BLaER1 (cell line): ENCODE data around the gene AP3B1.
"Not testable (repeated sequence)": the region's sequence is repeated elsewhere in the genome, so short reads cannot be mapped to it uniquely, and the experiment has no call there.

Source experiments
- H3K27ac ChIP-seq: shearing (Covaris generic); formaldehyde crosslinking; 2 replicates; pipeline ENCODE4 v1.8.1; 2022
- H3K27me3 ChIP-seq: shearing (Covaris generic); formaldehyde crosslinking; 2 replicates; pipeline ENCODE4 v1.8.1; 2022
- H3K36me3 ChIP-seq: shearing (Covaris generic); formaldehyde crosslinking; 2 replicates; pipeline ENCODE4 v1.8.1; 2022
- H3K4me1 ChIP-seq: shearing (Covaris generic); formaldehyde crosslinking; 2 replicates; pipeline ENCODE4 v1.8.1; 2022
- H3K4me2 ChIP-seq: shearing (Covaris generic); formaldehyde crosslinking; 2 replicates; pipeline ENCODE4 v1.8.1; 2022
- H3K4me3 ChIP-seq: shearing (Covaris generic); formaldehyde crosslinking; 2 replicates; pipeline ENCODE4 v1.8.1; 2022
- H3K9ac ChIP-seq: shearing (Covaris generic); formaldehyde crosslinking; 2 replicates; pipeline ENCODE4 v1.8.1; 2022
- H3K9me3 ChIP-seq: shearing (Covaris generic); formaldehyde crosslinking; 2 replicates; pipeline ENCODE4 v1.8.1; 2022
- H4K20me1 ChIP-seq: shearing (Covaris generic); formaldehyde crosslinking; 2 replicates; pipeline ENCODE4 v1.8.1; 2022
- Cebpa-rat ChIP-seq: shearing (Covaris generic); IDR thresholded peaks from 2 replicates; pipeline ENCODE4 v1.8.1; 2022

AP3B1 gene

GRCh38 chr5:78095125-78095524 lies 199.4 kb downstream of the AP3B1 start:
- H3K9me3 ChIP-seq, result peaks cover 25% of the 10 kb centered on the region
- TF ChIP-seq Cebpa-rat, result no peak
- no peak overlapping the region for H3K4me3 ChIP-seq
- H3K4me1 ChIP-seq, result no peaks in the 10 kb centered on the region
- H3K27ac ChIP-seq, result no peak overlapping the region
- H3K4me2 ChIP-seq, result no peak overlapping the region
- H3K36me3 ChIP-seq, result peaks cover 53% of the 10 kb centered on the region
- H3K9ac ChIP-seq, result no peak overlapping the region
- no peaks in the 10 kb centered on the region for H4K20me1 ChIP-seq
- H3K27me3 ChIP-seq, result no peaks in the 10 kb centered on the region

- no peak for TF ChIP-seq Cebpa-rat
- Histone ChIP-seq H3K36me3 (peaks cover 53% of the 10 kb centered on the region), H3K27ac (no peak overlapping the region), H3K9me3 (no peaks in the 10 kb centered on the region), H4K20me1 (no peaks in the 10 kb centered on the region), H3K4me3 (no peak overlapping the region), H3K27me3 (no peaks in the 10 kb centered on the region), H3K4me2 (no peak overlapping the region), H3K4me1 (no peaks in the 10 kb centered on the region), H3K9ac (no peak overlapping the region)
These were observed 204.5 kb downstream of the AP3B1 start for GRCh38 chr5:78090002-78090401.

GRCh38 chr5:78078858-78079257 lies 215.6 kb downstream of the AP3B1 start:
- no peaks in the 10 kb centered on the region for H3K27me3 ChIP-seq
- no peak overlapping the region for H3K27ac ChIP-seq
- no peak overlapping the region for H3K9ac ChIP-seq
- no peaks in the 10 kb centered on the region for H4K20me1 ChIP-seq
- no peaks in the 10 kb centered on the region for H3K4me1 ChIP-seq
- H3K36me3 ChIP-seq, result peaks cover 15% of the 10 kb centered on the region
- no peak for TF ChIP-seq Cebpa-rat
- H3K4me3 ChIP-seq, result no peak overlapping the region
- no peak overlapping the region for H3K4me2 ChIP-seq
- 0 out of 2 replicates have a peak, but pooled peaks cover 5% of the 10 kb centered on the region for H3K9me3 ChIP-seq

GRCh38 chr5:78077369-78078068 lies 217.0 kb downstream of the AP3B1 start:
- H3K27ac ChIP-seq, result no peak overlapping the region
- H3K4me2 ChIP-seq, result no peak overlapping the region
- no peak for TF ChIP-seq Cebpa-rat
- H3K27me3 ChIP-seq, result no peaks in the 10 kb centered on the region
- no peaks in the 10 kb centered on the region for H3K9me3 ChIP-seq
- H3K4me1 ChIP-seq, result no peaks in the 10 kb centered on the region
- no peaks in the 10 kb centered on the region for H4K20me1 ChIP-seq
- peaks cover 8% of the 10 kb centered on the region for H3K36me3 ChIP-seq
- no peak overlapping the region for H3K4me3 ChIP-seq
- H3K9ac ChIP-seq, result no peak overlapping the region

- Histone ChIP-seq H3K9me3 (no peaks in the 10 kb centered on the region), H3K27ac (no peak overlapping the region), H3K4me3 (no peak overlapping the region), H3K36me3 (no peaks in the 10 kb centered on the region), H3K4me1 (no peaks in the 10 kb centered on the region), H3K27me3 (no peaks in the 10 kb centered on the region), H3K9ac (no peak overlapping the region), H3K4me2 (no peak overlapping the region), H4K20me1 (no peaks in the 10 kb centered on the region)
- TF ChIP-seq Cebpa-rat, result no peak
These were observed 218.1 kb downstream of the AP3B1 start for GRCh38 chr5:78076351-78076750.

GRCh38 chr5:78075301-78075700 lies 219.2 kb downstream of the AP3B1 start:
- H3K4me1 ChIP-seq, result no peaks in the 10 kb centered on the region
- peaks cover 9% of the 10 kb centered on the region; the same call in 1 of the 2 replicates for H3K9me3 ChIP-seq
- H4K20me1 ChIP-seq, result no peaks in the 10 kb centered on the region
- TF ChIP-seq Cebpa-rat, result no peak
- H3K36me3 ChIP-seq, result no peaks in the 10 kb centered on the region
- no peak overlapping the region for H3K4me2 ChIP-seq
- no peak overlapping the region for H3K27ac ChIP-seq
- H3K4me3 ChIP-seq, result no peak overlapping the region
- H3K27me3 ChIP-seq, result no peaks in the 10 kb centered on the region
- no peak overlapping the region for H3K9ac ChIP-seq

GRCh38 chr5:78070691-78071090 lies 223.8 kb downstream of the AP3B1 start:
- not testable (repeated sequence) for H3K9ac ChIP-seq, H3K4me2 ChIP-seq, H4K20me1 ChIP-seq, H3K4me3 ChIP-seq, H3K27me3 ChIP-seq, H3K27ac ChIP-seq, H3K4me1 ChIP-seq
- Histone ChIP-seq H3K36me3 (peaks cover 16% of the 10 kb centered on the region), H3K9me3 (peaks cover 34% of the 10 kb centered on the region)

- H4K20me1 ChIP-seq, H3K9ac ChIP-seq, H3K27me3 ChIP-seq, H3K4me2 ChIP-seq, H3K27ac ChIP-seq, H3K4me1 ChIP-seq, H3K4me3 ChIP-seq: not testable (repeated sequence)
- Histone ChIP-seq H3K9me3 (peaks cover 34% of the 10 kb centered on the region), H3K36me3 (peaks cover 18% of the 10 kb centered on the region)
These were observed 226.9 kb downstream of the AP3B1 start for GRCh38 chr5:78067581-78067980.

- H3K27me3 ChIP-seq, H3K4me1 ChIP-seq, H3K4me3 ChIP-seq, H3K9ac ChIP-seq, H3K4me2 ChIP-seq, H3K27ac ChIP-seq, H4K20me1 ChIP-seq: not testable (repeated sequence)
- peaks cover 34% of the 10 kb centered on the region for H3K9me3 ChIP-seq
- peaks cover 18% of the 10 kb centered on the region for H3K36me3 ChIP-seq
These were observed 227.8 kb downstream of the AP3B1 start for GRCh38 chr5:78066722-78067121.

- Histone ChIP-seq H3K4me1 (no peaks in the 10 kb centered on the region), H3K36me3 (peaks cover 18% of the 10 kb centered on the region), H3K9me3 (peaks cover 27% of the 10 kb centered on the region)
These were observed 228.8 kb downstream of the AP3B1 start for GRCh38 chr5:78065663-78066062.

GRCh38 chr5:78064941-78065472 lies 229.5 kb downstream of the AP3B1 start:
- H3K4me1 ChIP-seq, result no peaks in the 10 kb centered on the region
- H4K20me1 ChIP-seq, result no peaks in the 10 kb centered on the region
- peaks cover 25% of the 10 kb centered on the region for H3K9me3 ChIP-seq
- peaks cover 18% of the 10 kb centered on the region for H3K36me3 ChIP-seq
- no peak overlapping the region for H3K4me3 ChIP-seq
- H3K4me2 ChIP-seq, result no peak overlapping the region
- H3K9ac ChIP-seq, result no peak overlapping the region
- H3K27me3 ChIP-seq, result no peaks in the 10 kb centered on the region
- TF ChIP-seq Cebpa-rat, result no peak
- no peak overlapping the region for H3K27ac ChIP-seq

More at GRCh38 chr5:78065663-78066062, 228.8 kb downstream of the AP3B1 start:
- H4K20me1 ChIP-seq, result no peaks in the 10 kb centered on the region
- no peak overlapping the region for H3K9ac ChIP-seq
- no peak overlapping the region for H3K4me2 ChIP-seq
- no peak overlapping the region for H3K4me3 ChIP-seq
- no peaks in the 10 kb centered on the region for H3K27me3 ChIP-seq
- no peak for TF ChIP-seq Cebpa-rat
- no peak overlapping the region for H3K27ac ChIP-seq
